BJ (cell line): Measurements from ENCODE around the gene GPR142. TPM values are rescaled to one million over a fixed set of nuclear protein-coding genes. Genes with fewer than 3 reads are reported as not detected.
A peak's percentile ranks its signal among the peaks of the same experiment; 100 is the strongest.

Experiments
- CTCF ChIA-PET: fragments of 350-600 bp; formaldehyde crosslinking; extraction: SDS; loops from one replicate; lab custom pipeline; 2021; ENCODE audit warnings: antibody characterized with exemption, inconsistent platforms; lab: Yijun Ruan, JAX
- POLR2A ChIA-PET: fragments of 300-600 bp; sonication (Branson Sonifier 250); formaldehyde crosslinking; extraction: SDS; loops from one replicate; lab custom pipeline; 2021; ENCODE audit warnings: antibody characterized with exemption; lab: Charles Lee
- DNase-seq: peaks from one replicate; pipeline ENCODE4 v3.0.0-alpha.2; 2011; ENCODE audit warnings: low read depth
- H3K27me3 ChIP-seq: 2 replicates; pipeline ENCODE4 v1.6.0; 2011; ENCODE audit warnings: low read length; ENCODE audit not compliant: control insufficient read depth, insufficient read depth
- H3K36me3 ChIP-seq: 2 replicates; pipeline ENCODE4 v1.5.1; 2011; ENCODE audit warnings: low read length; ENCODE audit not compliant: control insufficient read depth, insufficient read depth
- H3K4me3 ChIP-seq: 2 replicates; pipeline ENCODE4 v1.5.1; 2011; ENCODE audit warnings: low read depth, mild to moderate bottlenecking, control low read depth, low read length
- polyA plus RNA-seq: library from polyadenylated mRNA; depleted of rRNA; stranded (reverse); fragments of >200 nt; gene quantifications from 2 replicates; pipeline ENCODE4 v1.2.3, GENCODE V29; 2011
- TF ChIP-seq, protein P1 (sequence below): IDR thresholded peaks from 2 replicates; pipeline ENCODE4 v1.5.1; 2011; ENCODE audit warnings: low read depth, mild to moderate bottlenecking, control low read depth, inconsistent platforms, low read length, moderate library complexity; ENCODE audit not compliant: insufficient read depth

The GPR142 gene
- polyA plus RNA-seq, 1 experiment, result not detected

DNA sequence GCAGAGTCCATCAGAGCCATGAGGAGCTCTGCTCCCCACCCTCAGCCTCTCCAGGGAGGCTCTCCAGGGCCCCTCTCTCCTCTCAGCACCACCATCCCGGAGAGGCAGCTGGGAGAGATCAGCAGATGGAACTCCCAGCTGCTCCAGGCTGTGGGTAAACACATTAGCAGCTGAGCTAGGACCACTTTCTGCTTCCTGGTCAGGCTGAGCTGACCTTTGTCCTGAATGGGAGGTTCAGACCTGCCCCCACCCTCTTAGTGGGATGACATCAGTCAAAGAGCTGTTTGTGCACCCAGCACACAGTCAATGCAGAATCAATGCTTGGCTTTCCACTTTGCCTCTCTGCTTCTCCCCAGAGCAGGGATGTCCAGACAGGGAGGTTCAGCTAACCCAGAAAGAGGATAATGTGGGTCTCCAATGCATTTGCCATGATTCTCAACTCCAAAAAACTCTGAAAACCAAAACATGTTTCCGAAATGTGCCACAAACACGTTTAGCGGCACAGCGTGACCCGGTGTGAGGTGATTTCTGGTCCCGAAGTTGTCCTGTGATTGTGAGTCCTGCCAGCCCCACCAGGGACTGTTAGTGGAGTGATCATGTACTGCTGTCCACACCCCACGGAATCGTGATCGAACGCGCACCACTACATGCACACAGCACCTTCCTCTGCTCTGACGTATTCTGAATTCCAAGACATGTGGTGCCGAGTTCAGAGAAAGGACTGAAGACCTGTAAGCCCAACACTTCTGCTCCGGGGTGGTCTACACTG is 6.7 kb downstream of the GPR142 start:
- Histone ChIP-seq H3K36me3 (no peaks in the 10 kb centered on the region), H3K27me3 (no peaks in the 10 kb centered on the region), H3K4me3 (no peak overlapping the region)
- TF ChIP-seq, protein P1, sequence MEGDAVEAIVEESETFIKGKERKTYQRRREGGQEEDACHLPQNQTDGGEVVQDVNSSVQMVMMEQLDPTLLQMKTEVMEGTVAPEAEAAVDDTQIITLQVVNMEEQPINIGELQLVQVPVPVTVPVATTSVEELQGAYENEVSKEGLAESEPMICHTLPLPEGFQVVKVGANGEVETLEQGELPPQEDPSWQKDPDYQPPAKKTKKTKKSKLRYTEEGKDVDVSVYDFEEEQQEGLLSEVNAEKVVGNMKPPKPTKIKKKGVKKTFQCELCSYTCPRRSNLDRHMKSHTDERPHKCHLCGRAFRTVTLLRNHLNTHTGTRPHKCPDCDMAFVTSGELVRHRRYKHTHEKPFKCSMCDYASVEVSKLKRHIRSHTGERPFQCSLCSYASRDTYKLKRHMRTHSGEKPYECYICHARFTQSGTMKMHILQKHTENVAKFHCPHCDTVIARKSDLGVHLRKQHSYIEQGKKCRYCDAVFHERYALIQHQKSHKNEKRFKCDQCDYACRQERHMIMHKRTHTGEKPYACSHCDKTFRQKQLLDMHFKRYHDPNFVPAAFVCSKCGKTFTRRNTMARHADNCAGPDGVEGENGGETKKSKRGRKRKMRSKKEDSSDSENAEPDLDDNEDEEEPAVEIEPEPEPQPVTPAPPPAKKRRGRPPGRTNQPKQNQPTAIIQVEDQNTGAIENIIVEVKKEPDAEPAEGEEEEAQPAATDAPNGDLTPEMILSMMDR, result no peak
- DNase-seq, result no peak
- ChIA-PET POLR2A (no interaction called here), CTCF (interaction anchor here (1.2 to 1.6 kb wide), 2 partner anchors 18 to 83 kb away, joined by 4 read pairs; no protein-coding TSS in a partner anchor)

DNA sequence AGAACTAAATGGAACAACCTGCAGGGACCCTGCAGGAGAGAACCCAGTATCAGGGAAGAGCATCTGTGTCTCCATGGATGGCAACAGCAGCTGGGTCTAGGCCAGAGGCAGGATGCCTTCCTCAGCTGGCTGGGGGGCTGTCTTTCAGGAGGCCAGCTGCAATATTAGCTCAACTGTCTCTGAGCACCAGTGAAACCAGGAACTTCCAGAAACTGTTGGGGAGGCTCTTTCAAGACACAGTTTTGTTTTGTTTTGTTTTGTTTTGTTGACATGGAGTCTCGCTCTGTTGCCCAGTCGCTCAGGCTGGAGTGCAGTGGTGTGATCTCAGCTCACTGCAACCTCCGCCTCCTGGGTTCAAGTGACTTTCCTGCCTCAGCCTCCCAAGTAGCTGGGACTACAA is 7.6 kb downstream of the GPR142 start:
- TF ChIP-seq, protein P1, result no peak
- Histone ChIP-seq H3K27me3 (no peaks in the 10 kb centered on the region), H3K4me3 (no peak overlapping the region), H3K36me3 (no peaks in the 10 kb centered on the region)
- ChIA-PET CTCF (interaction anchor here (1.2 to 2.7 kb wide), 2 partner anchors 83 to 117 kb away, joined by 3 to 16 read pairs; no protein-coding TSS in a partner anchor), POLR2A (no interaction called here)
- no peak for DNase-seq

DNA sequence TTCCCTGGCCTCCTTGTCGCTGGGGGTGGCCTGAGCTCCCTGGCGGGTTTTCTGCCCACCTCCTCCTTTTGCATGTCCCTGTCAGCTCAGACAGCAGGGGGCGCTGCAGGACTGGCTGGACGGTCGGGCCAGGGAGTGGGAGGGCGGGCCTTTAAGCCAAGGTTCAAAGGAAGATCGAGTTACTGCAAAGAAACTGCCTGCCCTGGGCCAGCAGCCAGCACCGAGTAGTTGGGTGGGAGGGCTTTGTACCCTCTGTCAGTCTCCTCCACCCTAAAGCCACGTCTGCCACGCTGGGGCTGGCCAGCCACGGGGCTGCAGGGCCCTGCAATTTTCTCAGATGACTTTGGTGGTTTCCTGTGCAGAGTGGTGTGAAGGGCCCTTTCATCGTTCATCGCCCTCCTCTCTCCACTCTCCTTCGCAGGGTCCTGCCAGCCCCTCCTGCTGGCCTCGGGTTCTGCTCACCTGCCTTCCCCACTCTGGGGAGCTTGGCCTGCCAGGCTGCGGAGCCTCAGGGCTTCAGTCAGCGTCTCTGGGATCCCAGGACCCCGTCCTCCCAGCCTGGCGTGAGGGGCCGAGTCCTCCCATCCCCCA is 12.3 kb downstream of the GPR142 start:
- Histone ChIP-seq H3K27me3 (no peaks in the 10 kb centered on the region), H3K36me3 (no peaks in the 10 kb centered on the region), H3K4me3 (no peak overlapping the region)
- POLR2A ChIA-PET, result no interaction called here
- CTCF ChIA-PET, result interaction anchor here (0.6 to 3.5 kb wide), 21 partner anchors 8 to 1308 kb away, joined by 3 to 39 read pairs (median 4); partner anchors contain the start of genes BTBD17 and GPR142
- TF ChIP-seq, protein P1, result peak; percentile 91
- no peak for DNase-seq

DNA sequence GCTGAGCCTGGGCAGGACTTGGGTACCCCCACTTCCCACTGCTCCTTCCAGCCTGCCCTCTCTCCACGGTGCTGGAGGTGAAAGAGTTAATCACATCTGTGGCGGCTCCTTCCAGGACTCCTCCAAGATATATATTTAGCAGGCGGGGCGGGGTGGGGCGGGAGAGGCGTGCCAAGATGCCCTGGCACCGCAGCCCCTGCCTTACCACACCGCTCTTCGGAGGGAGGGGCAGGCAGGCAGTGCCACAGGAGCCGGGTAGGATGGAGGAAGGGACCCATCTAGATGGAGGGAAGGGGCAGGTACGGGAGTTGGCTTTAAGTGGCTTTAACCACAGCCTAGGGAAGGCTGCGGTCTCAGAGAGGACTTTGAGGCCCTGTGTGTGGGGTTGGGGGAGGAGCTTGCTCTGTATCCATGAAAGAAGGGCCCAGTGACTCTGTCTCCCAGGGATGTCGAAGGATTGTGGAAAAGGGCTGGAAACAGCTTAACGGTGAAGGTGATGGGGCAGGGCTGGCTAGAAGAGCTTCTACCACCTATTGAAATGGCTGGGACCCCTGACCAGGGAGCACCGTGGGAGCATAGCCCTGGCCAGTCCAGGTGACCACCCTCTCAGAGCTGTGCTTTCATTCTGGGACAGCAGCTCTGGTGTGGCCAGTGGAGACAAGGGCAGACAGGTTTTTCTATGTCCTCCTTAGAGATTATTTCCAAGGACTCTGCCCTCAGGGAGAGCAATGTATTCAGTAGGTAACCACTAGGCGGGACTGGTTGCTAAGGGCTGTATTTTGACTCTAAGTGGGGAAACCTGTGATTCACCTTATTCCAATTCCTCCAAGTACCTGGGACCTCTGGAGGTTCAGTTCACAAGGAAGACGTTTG is 13.0 kb downstream of the GPR142 start:
- Histone ChIP-seq H3K4me3 (no peak overlapping the region), H3K27me3 (no peaks in the 10 kb centered on the region), H3K36me3 (no peaks in the 10 kb centered on the region)
- CTCF ChIA-PET, result interaction anchor here (0.6 to 3.5 kb wide), 11 partner anchors 11 to 114 kb away, joined by 3 to 39 read pairs (median 6); partner anchors contain the start of genes BTBD17 and GPR142
- POLR2A ChIA-PET, result no interaction called here
- no peak for DNase-seq
- TF ChIP-seq, protein P1, result no peak
